ENCODE data around the gene C4BPB. TPM values are rescaled to one million over a fixed set of nuclear protein-coding genes. Genes with fewer than 3 reads are reported as not detected.

Gene C4BPB
- total and polyA plus RNA-seq, 2 of the 13 experiments (the other 11 are each of a cell fraction or from before 2014, with no cell fraction given): 155 to 266 TPM

DNA sequence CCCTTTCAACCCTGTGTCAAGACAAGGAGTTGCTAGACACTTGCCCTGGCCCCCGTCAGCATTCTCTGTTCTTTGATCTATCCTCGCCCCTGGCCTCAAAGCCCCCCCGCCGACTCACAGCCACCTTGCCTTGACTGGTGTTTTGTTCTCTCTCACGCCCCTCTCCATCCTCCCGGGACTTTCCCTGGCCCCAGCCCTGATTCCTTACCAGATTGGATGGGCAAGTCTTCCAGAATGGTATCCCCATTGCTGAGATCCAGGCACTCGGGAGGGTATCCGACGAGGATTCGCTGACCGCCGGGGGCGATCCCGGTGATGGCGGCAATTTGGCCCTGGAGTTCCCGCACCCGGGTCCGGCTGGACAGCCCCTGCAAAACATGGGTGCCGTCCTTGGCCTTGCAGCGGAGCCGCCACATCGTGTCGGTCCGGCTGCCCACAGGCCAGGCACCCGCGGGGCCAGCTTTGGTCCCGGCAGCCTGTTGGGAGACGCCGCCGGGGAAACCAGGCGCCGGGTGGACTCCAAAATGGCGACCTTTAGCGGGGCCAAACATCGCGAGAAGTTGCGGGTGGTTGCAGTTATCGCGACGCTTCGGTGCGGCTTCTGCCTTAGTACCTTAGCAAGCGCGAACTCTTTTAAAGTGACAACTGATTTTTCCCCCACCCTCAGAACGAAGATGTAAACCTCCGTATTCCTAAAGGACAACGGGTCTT is 38.0 kb upstream of the C4BPB start (continued):
- TF ChIP-seq ZSCAN9 (CRISPR knock-in tag; IDR thresholded peaks at IDR 0.05; ENCODE audit: borderline replicate concordance) (0 out of 2 replicates have a peak, but pooled peaks have one; percentile 5), ZSCAN31 (CRISPR knock-in tag; IDR thresholded peaks at IDR 0.05; ENCODE audit: low read depth) (no peak), SRSF9 (IDR thresholded peaks at IDR 0.05; ENCODE audit: borderline replicate concordance, insufficient read depth, low read depth, low read length, poor library complexity, severe bottlenecking) (no peak), HMG20A (CRISPR knock-in tag; IDR thresholded peaks at IDR 0.05; ENCODE audit: borderline replicate concordance) (no peak), ZNF672 (CRISPR knock-in tag; IDR thresholded peaks at IDR 0.05) (no peak), SIN3B (IDR thresholded peaks at IDR 0.05; ENCODE audit: low read length) (no peak), ETV6 (CRISPR knock-in tag; conservative IDR thresholded peaks at IDR 0.05) (no peak)
- TF ChIP-seq, protein P1, sequence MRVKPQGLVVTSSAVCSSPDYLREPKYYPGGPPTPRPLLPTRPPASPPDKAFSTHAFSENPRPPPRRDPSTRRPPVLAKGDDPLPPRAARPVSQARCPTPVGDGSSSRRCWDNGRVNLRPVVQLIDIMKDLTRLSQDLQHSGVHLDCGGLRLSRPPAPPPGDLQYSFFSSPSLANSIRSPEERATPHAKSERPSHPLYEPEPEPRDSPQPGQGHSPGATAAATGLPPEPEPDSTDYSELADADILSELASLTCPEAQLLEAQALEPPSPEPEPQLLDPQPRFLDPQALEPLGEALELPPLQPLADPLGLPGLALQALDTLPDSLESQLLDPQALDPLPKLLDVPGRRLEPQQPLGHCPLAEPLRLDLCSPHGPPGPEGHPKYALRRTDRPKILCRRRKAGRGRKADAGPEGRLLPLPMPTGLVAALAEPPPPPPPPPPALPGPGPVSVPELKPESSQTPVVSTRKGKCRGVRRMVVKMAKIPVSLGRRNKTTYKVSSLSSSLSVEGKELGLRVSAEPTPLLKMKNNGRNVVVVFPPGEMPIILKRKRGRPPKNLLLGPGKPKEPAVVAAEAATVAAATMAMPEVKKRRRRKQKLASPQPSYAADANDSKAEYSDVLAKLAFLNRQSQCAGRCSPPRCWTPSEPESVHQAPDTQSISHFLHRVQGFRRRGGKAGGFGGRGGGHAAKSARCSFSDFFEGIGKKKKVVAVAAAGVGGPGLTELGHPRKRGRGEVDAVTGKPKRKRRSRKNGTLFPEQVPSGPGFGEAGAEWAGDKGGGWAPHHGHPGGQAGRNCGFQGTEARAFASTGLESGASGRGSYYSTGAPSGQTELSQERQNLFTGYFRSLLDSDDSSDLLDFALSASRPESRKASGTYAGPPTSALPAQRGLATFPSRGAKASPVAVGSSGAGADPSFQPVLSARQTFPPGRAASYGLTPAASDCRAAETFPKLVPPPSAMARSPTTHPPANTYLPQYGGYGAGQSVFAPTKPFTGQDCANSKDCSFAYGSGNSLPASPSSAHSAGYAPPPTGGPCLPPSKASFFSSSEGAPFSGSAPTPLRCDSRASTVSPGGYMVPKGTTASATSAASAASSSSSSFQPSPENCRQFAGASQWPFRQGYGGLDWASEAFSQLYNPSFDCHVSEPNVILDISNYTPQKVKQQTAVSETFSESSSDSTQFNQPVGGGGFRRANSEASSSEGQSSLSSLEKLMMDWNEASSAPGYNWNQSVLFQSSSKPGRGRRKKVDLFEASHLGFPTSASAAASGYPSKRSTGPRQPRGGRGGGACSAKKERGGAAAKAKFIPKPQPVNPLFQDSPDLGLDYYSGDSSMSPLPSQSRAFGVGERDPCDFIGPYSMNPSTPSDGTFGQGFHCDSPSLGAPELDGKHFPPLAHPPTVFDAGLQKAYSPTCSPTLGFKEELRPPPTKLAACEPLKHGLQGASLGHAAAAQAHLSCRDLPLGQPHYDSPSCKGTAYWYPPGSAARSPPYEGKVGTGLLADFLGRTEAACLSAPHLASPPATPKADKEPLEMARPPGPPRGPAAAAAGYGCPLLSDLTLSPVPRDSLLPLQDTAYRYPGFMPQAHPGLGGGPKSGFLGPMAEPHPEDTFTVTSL (CRISPR knock-in tag; IDR thresholded peaks at IDR 0.05; ENCODE audit: borderline replicate concordance): no peak
- TF ChIP-seq, protein P2, sequence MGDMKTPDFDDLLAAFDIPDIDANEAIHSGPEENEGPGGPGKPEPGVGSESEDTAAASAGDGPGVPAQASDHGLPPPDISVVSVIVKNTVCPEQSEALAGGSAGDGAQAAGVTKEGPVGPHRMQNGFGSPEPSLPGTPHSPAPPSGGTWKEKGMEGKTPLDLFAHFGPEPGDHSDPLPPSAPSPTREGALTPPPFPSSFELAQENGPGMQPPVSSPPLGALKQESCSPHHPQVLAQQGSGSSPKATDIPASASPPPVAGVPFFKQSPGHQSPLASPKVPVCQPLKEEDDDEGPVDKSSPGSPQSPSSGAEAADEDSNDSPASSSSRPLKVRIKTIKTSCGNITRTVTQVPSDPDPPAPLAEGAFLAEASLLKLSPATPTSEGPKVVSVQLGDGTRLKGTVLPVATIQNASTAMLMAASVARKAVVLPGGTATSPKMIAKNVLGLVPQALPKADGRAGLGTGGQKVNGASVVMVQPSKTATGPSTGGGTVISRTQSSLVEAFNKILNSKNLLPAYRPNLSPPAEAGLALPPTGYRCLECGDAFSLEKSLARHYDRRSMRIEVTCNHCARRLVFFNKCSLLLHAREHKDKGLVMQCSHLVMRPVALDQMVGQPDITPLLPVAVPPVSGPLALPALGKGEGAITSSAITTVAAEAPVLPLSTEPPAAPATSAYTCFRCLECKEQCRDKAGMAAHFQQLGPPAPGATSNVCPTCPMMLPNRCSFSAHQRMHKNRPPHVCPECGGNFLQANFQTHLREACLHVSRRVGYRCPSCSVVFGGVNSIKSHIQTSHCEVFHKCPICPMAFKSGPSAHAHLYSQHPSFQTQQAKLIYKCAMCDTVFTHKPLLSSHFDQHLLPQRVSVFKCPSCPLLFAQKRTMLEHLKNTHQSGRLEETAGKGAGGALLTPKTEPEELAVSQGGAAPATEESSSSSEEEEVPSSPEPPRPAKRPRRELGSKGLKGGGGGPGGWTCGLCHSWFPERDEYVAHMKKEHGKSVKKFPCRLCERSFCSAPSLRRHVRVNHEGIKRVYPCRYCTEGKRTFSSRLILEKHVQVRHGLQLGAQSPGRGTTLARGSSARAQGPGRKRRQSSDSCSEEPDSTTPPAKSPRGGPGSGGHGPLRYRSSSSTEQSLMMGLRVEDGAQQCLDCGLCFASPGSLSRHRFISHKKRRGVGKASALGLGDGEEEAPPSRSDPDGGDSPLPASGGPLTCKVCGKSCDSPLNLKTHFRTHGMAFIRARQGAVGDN (CRISPR knock-in tag; IDR thresholded peaks at IDR 0.05): peak; percentile 84
- TF ChIP-seq, protein P3, sequence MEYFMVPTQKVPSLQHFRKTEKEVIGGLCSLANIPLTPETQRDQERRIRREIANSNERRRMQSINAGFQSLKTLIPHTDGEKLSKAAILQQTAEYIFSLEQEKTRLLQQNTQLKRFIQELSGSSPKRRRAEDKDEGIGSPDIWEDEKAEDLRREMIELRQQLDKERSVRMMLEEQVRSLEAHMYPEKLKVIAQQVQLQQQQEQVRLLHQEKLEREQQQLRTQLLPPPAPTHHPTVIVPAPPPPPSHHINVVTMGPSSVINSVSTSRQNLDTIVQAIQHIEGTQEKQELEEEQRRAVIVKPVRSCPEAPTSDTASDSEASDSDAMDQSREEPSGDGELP (IDR thresholded peaks at IDR 0.05; ENCODE audit: borderline replicate concordance, low read depth): no peak
- TF ChIP-seq, protein P4, sequence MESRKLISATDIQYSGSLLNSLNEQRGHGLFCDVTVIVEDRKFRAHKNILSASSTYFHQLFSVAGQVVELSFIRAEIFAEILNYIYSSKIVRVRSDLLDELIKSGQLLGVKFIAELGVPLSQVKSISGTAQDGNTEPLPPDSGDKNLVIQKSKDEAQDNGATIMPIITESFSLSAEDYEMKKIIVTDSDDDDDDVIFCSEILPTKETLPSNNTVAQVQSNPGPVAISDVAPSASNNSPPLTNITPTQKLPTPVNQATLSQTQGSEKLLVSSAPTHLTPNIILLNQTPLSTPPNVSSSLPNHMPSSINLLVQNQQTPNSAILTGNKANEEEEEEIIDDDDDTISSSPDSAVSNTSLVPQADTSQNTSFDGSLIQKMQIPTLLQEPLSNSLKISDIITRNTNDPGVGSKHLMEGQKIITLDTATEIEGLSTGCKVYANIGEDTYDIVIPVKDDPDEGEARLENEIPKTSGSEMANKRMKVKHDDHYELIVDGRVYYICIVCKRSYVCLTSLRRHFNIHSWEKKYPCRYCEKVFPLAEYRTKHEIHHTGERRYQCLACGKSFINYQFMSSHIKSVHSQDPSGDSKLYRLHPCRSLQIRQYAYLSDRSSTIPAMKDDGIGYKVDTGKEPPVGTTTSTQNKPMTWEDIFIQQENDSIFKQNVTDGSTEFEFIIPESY (CRISPR knock-in tag; IDR thresholded peaks at IDR 0.05): no peak
